Measurements from ENCODE around the gene RNF115. TPM values are rescaled to one million over a fixed set of nuclear protein-coding genes. Genes with fewer than 3 reads are reported as not detected.
A peak's percentile ranks its signal among the peaks of the same experiment; 100 is the strongest.

The RNF115 gene
- total and polyA plus RNA-seq, 2 of the 4 experiments (the other 2 are of a cell fraction), result 13.5 to 22.9 TPM

- POLR2A ChIA-PET (ENCODE audit: unreplicated experiment), result no interaction called here
- Histone ChIP-seq H4K91ac (ENCODE audit: insufficient read depth, low read depth, low read length) (peak overlapping the region; percentile 8; the same call in 1 of the 2 replicates), H3K27me3 (ENCODE audit: control insufficient read depth, insufficient read depth, low read length) (no peaks in the 10 kb centered on the region), H2AFZ (replicated peaks; ENCODE audit: low read length, poor library complexity) (peak overlapping the region; percentile 59), H3K79me1 (ENCODE audit: low read depth in 1 of 2, low read length in 2 of 2) (no peaks in the 10 kb centered on the region), H4K20me1 (ENCODE audit: insufficient read depth, low read length) (no peaks in the 10 kb centered on the region), H3K18ac (ENCODE audit: low read depth, low read length) (no peak overlapping the region), H3K4me1 (ENCODE audit: control insufficient read depth, insufficient read depth, low read length) (peaks cover 14% of the 10 kb centered on the region), H3K27ac (ENCODE audit: insufficient read depth, low read length) (no peak overlapping the region), H3K4ac (ENCODE audit: low read depth, low read length) (peak overlapping the region; percentile 24), H3K14ac (replicated peaks; ENCODE audit: low read depth, low read length) (peak overlapping the region; percentile 62; the same call in 1 of the 2 replicates), H2BK15ac (ENCODE audit: low read depth, low read length) (0 out of 3 replicates have a peak overlapping the region, but pooled peaks have one; percentile 7), H3K9me3 (ENCODE audit: control insufficient read depth, insufficient read depth, low read length) (no peaks in the 10 kb centered on the region), H4K8ac (ENCODE audit: low read depth in 2 of 2, low read length in 2 of 2) (0 out of 4 replicates have a peak overlapping the region, but pooled peaks of 1 of the 2 experiments have one; percentile 2), H2BK120ac (ENCODE audit: low read depth, low read length) (peak overlapping the region; percentile 5; the same call in 1 of the 2 replicates), H3K4me3 (ENCODE audit: insufficient read depth, low read depth, low read length) (no peak overlapping the region), H2AK5ac (ENCODE audit: low read depth, low read length) (peak overlapping the region; percentile 5; the same call in 1 of the 2 replicates), H3K9ac (ENCODE audit: low read depth, low read length) (no peak overlapping the region), H2AK9ac (replicated peaks; ENCODE audit: low read depth, low read length, poor library complexity) (peak overlapping the region; percentile 90), H3K23ac (ENCODE audit: low read depth, low read length) (peak overlapping the region; percentile 55; the same call in 1 of the 2 replicates), H3K36me3 (ENCODE audit: control insufficient read depth, insufficient read depth, low read length) (no peaks in the 10 kb centered on the region), H3K9me1 (ENCODE audit: insufficient read depth, low read length) (peaks cover 15% of the 10 kb centered on the region), H2BK20ac (ENCODE audit: low read depth, low read length) (0 out of 2 replicates have a peak overlapping the region, but pooled peaks have one; percentile 1), H2BK5ac (ENCODE audit: low read depth, low read length, poor library complexity, severe bottlenecking) (no peak overlapping the region), H4K5ac (ENCODE audit: low read depth, low read length) (no peak overlapping the region; the same call in 1 of the 2 replicates), H3K56ac (ENCODE audit: extremely low read depth, insufficient read depth, low read length) (0 out of 2 replicates have a peak overlapping the region, but pooled peaks have one; percentile 23), H3K4me2 (ENCODE audit: low read depth, low read length) (no peak overlapping the region)
- intact Hi-C loops (cut with micrococcal nuclease) (no loop called here), dilution Hi-C loops (cut with HindIII; ENCODE audit: low sequenced_read_pairs, unreplicated experiment) (no loop called here), in situ Hi-C loops (cut with MboI; ENCODE audit: low sequenced_read_pairs) (no loop called here)
- WGBS, 2 experiments (ENCODE audit: extremely low coverage in 2 of 2, insufficient read length in 1 of 2), result 65% methylated on average over 3 of the region's 6 CpGs; no CpG with 5 or more reads in 1 of the 2 experiments
- ATAC-seq (ENCODE audit: low read depth) (no peak), DNase-seq (no peak)
- CTCF ChIA-PET, result interaction anchor here (0.6 to 0.7 kb wide), 2 partner anchors 178 to 217 kb away, joined by 3 to 9 read pairs; no protein-coding TSS in a partner anchor
- BruUV-seq (replicated peaks), result no TSS peak
- no peak for TF ChIP-seq BHLHE40 (IDR thresholded peaks at IDR 0.05; ENCODE audit: low read depth, low read length)
- no peak for TF ChIP-seq RCOR1 (IDR thresholded peaks at IDR 0.05; ENCODE audit: insufficient replicate concordance, low read length)
- no peak for TF ChIP-seq CTCF (conservative IDR thresholded peaks at IDR 0.05; ENCODE audit: low read depth, low read length)
- no peak for TF ChIP-seq SMC3 (IDR thresholded peaks at IDR 0.05; ENCODE audit: low read depth, low read length)
- TF ChIP-seq, protein P1, sequence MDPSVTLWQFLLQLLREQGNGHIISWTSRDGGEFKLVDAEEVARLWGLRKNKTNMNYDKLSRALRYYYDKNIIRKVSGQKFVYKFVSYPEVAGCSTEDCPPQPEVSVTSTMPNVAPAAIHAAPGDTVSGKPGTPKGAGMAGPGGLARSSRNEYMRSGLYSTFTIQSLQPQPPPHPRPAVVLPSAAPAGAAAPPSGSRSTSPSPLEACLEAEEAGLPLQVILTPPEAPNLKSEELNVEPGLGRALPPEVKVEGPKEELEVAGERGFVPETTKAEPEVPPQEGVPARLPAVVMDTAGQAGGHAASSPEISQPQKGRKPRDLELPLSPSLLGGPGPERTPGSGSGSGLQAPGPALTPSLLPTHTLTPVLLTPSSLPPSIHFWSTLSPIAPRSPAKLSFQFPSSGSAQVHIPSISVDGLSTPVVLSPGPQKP (IDR thresholded peaks at IDR 0.05; ENCODE audit: borderline replicate concordance, low read depth, low read length), result no peak
- no peak for TF ChIP-seq FOS (IDR thresholded peaks at IDR 0.05; ENCODE audit: low read depth, low read length)
- no peak for TF ChIP-seq CEBPB (IDR thresholded peaks at IDR 0.05; ENCODE audit: low read depth, low read length)
- TF ChIP-seq MAFK (IDR thresholded peaks at IDR 0.05; ENCODE audit: low read depth, low read length), result no peak
- TF ChIP-seq RAD21 (IDR thresholded peaks at IDR 0.05; ENCODE audit: low read length), result no peak
- TF ChIP-seq NFE2L2 (IDR thresholded peaks at IDR 0.05; ENCODE audit: low read depth, low read length), result no peak
- TF ChIP-seq CHD1 (IDR thresholded peaks at IDR 0.05; ENCODE audit: low read depth, low read length), result no peak
- TF ChIP-seq MAZ (IDR thresholded peaks at IDR 0.05; ENCODE audit: borderline replicate concordance, low read depth, low read length), result no peak
- no peak for TF ChIP-seq RFX5 (IDR thresholded peaks at IDR 0.05; ENCODE audit: low read depth, low read length)
- no peak for TF ChIP-seq POLR2A (IDR thresholded peaks at IDR 0.05; ENCODE audit: low read depth, low read length)
- TF ChIP-seq, protein P2, sequence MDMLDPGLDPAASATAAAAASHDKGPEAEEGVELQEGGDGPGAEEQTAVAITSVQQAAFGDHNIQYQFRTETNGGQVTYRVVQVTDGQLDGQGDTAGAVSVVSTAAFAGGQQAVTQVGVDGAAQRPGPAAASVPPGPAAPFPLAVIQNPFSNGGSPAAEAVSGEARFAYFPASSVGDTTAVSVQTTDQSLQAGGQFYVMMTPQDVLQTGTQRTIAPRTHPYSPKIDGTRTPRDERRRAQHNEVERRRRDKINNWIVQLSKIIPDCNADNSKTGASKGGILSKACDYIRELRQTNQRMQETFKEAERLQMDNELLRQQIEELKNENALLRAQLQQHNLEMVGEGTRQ (IDR thresholded peaks at IDR 0.05; ENCODE audit: low read depth, low read length), result no peak
Measured at GRCh38 chr1:145714524-145715111, 109.3 kb downstream of the RNF115 start.

Data from IMR-90 (cell line).